Endothelial cell of umbilical vein (primary cell): ENCODE measurements around the gene DTL. TPM values are rescaled to one million over a fixed set of nuclear protein-coding genes. Genes with fewer than 3 reads are reported as not detected.

ENCODE experiments used
- BruUV-seq: library from RNA; stranded (reverse); fragments of 400-500 nt; replicated peaks from 2 replicates; lab custom pipeline; 2021; lab: Mats Ljungman, UMichigan
- CTCF ChIA-PET: fragments of 300-600, 350-600 bp; sonication (Branson Sonifier 250); formaldehyde crosslinking; loops from one replicate; lab custom pipeline; 2021; ENCODE audit warnings: antibody characterized with exemption, inconsistent platforms; lab: Charles Lee
- POLR2A ChIA-PET: fragments of 300-600, 350-600 bp; sonication (Branson Sonifier 250); formaldehyde crosslinking; loops from one replicate; lab custom pipeline; 2021; ENCODE audit warnings: antibody characterized with exemption, inconsistent platforms; lab: Charles Lee
- DNase-seq: peaks from one replicate; pipeline ENCODE4 v3.0.0-alpha.2; 2011; ENCODE audit warnings: low read depth, low spot score
- FAIRE-seq: peaks from 2 replicates; lab custom pipeline; 2011; peaks lifted over from hg19 to GRCh38; lab: Jason Lieb, UNC
- H2AFZ ChIP-seq: 2 replicates; pipeline ENCODE4 v1.6.0; 2012; ENCODE audit warnings: low read depth, low read length, control low read depth, inconsistent platforms
- H3K27ac ChIP-seq: 2 replicates; pipeline ENCODE4 v1.5.1; 2011; ENCODE audit warnings: low read depth, mild to moderate bottlenecking, control low read depth, low read length, moderate library complexity; ENCODE audit not compliant: insufficient read depth
- H3K27me3 ChIP-seq, 2 experiments: 2 replicates each; pipeline versions ENCODE4 v1.6.0 to v1.6.1; 2011; ENCODE audit warnings: low read length in 2 of 2, mixed read lengths in 1 of 2; ENCODE audit not compliant: control insufficient read depth in 2 of 2, insufficient read depth in 2 of 2
- H3K36me3 ChIP-seq, 2 experiments: 2 replicates in 1 of 2; 3 replicates in 1 of 2; pipeline ENCODE4 v1.5.1; 2011; ENCODE audit warnings: low read length in 2 of 2, mild to moderate bottlenecking in 1 of 2, moderate library complexity in 1 of 2; ENCODE audit not compliant: control insufficient read depth in 2 of 2, insufficient read depth in 2 of 2; ENCODE audit errors: extremely low read depth in 1 of 2
- H3K4me1 ChIP-seq: 3 replicates; pipeline ENCODE4 v1.5.1; 2011; ENCODE audit warnings: mild to moderate bottlenecking, low read length; ENCODE audit not compliant: control insufficient read depth, insufficient read depth; ENCODE audit errors: extremely low read depth
- H3K4me2 ChIP-seq: 2 replicates; pipeline ENCODE4 v1.6.1; 2011; ENCODE audit warnings: low read length, control low read depth, mixed read lengths; ENCODE audit not compliant: insufficient read depth
- H3K4me3 ChIP-seq, 3 experiments: fragments of 200-600 bp in 1 of 3; sonication (generic), shearing (Covaris generic) in 1 of 3; replicated peaks in 1 of 3; 2 replicates each; pipeline ENCODE4 v1.5.1; 2011 to 2016; ENCODE audit warnings: control low read depth in 3 of 3, low read length in 3 of 3, mild to moderate bottlenecking in 2 of 3, inconsistent platforms in 1 of 3, low read depth in 1 of 3, moderate library complexity in 1 of 3; ENCODE audit not compliant: insufficient read depth in 1 of 3
- H3K79me2 ChIP-seq: 2 replicates; pipeline ENCODE4 v1.6.0; 2012; ENCODE audit warnings: low read length, inconsistent platforms; ENCODE audit not compliant: control insufficient read depth, insufficient read depth
- H3K9ac ChIP-seq: replicated peaks from 2 replicates; pipeline ENCODE3; 2011; ENCODE audit warnings: low read length, control low read depth; ENCODE audit not compliant: insufficient read depth; ENCODE audit errors: extremely low read depth
- H3K9me1 ChIP-seq: replicated peaks from 3 replicates; pipeline ENCODE4 v1.6.0; 2011; ENCODE audit warnings: mild to moderate bottlenecking, low read length; ENCODE audit not compliant: control insufficient read depth, insufficient read depth; ENCODE audit errors: extremely low read depth
- H3K9me3 ChIP-seq: replicated peaks from 2 replicates; pipeline ENCODE4 v1.5.1; 2012; ENCODE audit warnings: low read length, inconsistent platforms; ENCODE audit not compliant: control insufficient read depth, insufficient read depth
- H4K20me1 ChIP-seq: replicated peaks from 2 replicates; pipeline ENCODE3; 2011; ENCODE audit warnings: mild to moderate bottlenecking, low read length; ENCODE audit not compliant: control insufficient read depth, insufficient read depth; ENCODE audit errors: extremely low read depth
- EZH2 ChIP-seq: IDR thresholded peaks from 2 replicates; pipeline ENCODE4 v1.6.1; 2012; ENCODE audit warnings: borderline replicate concordance, low read depth, mild to moderate bottlenecking, moderate library complexity, low read length, inconsistent platforms; ENCODE audit not compliant: severe bottlenecking
- FOS ChIP-seq: IDR thresholded peaks from 2 replicates; pipeline ENCODE4 v1.6.1; 2011; ENCODE audit warnings: mild to moderate bottlenecking, low read length, moderate library complexity, borderline replicate concordance; ENCODE audit not compliant: insufficient read depth
- GATA2 ChIP-seq: IDR thresholded peaks from 2 replicates; pipeline ENCODE4 v1.7.0; 2011; ENCODE audit warnings: low read depth, mild to moderate bottlenecking, moderate library complexity, mixed read lengths, low read length; ENCODE audit not compliant: insufficient read length, insufficient read depth
- JUN ChIP-seq: IDR thresholded peaks from 2 replicates; pipeline ENCODE4 v1.6.1; 2011; ENCODE audit warnings: borderline replicate concordance, low read depth; ENCODE audit not compliant: insufficient read length, insufficient read depth
- MYC ChIP-seq: IDR thresholded peaks from one replicate; pipeline ENCODE4 v1.6.1; 2011; ENCODE audit warnings: mild to moderate bottlenecking, low read depth, low read length
- POLR2A ChIP-seq: IDR thresholded peaks from 2 replicates; pipeline ENCODE4 v1.6.1; 2012; ENCODE audit warnings: low read depth, mild to moderate bottlenecking, control low read depth, low read length
- POLR2AphosphoS5 ChIP-seq: IDR thresholded peaks from 2 replicates; pipeline ENCODE4 v1.6.1; 2012; ENCODE audit warnings: low read depth, mild to moderate bottlenecking, control low read depth, low read length, moderate library complexity; ENCODE audit not compliant: insufficient read depth
- dilution Hi-C: fragments of 300-500 bp; cut with MboI; formaldehyde crosslinking; loops from one replicate; pipeline ENCODE4 v1.15.0; 2019; ENCODE audit warnings: low sequenced_read_pairs; ENCODE audit not compliant: extremely low pct_ligation_motif_present
- intact Hi-C: fragments of 100-400 bp; cut with micrococcal nuclease; formaldehyde crosslinking; loops from one replicate; pipeline ENCODE4 v1.10.0; 2022
- polyA plus RNA-seq, 4 experiments: library from polyadenylated mRNA; depleted of rRNA in 3 of 4; stranded (reverse) in 3 of 4; unstranded in 1 of 4; fragments of >200 nt; gene quantifications; 2 replicates each; pipeline versions ENCODE4 v1.2.1 to v1.2.3, GENCODE V29; 2011 to 2012; ENCODE audit warnings: missing spikeins in 1 of 4
- total RNA-seq: library from RNA; stranded (reverse); gene quantifications from 2 replicates; pipeline ENCODE4 v1.2.3, GENCODE V29; 2021
- TF ChIP-seq, protein P1 (sequence below), 2 donors: IDR thresholded peaks; 1 replicate in 1 of 2; 2 replicates in 1 of 2; pipeline ENCODE4 v1.5.1; 2011; ENCODE audit warnings: low read length in 2 of 2, mild to moderate bottlenecking in 2 of 2, moderate library complexity in 2 of 2, control low read depth in 1 of 2, inconsistent platforms in 1 of 2, low read depth in 1 of 2; ENCODE audit not compliant: insufficient read depth in 1 of 2; ENCODE audit errors: extremely low read depth in 1 of 2
- TF ChIP-seq, protein P2 (sequence below): IDR thresholded peaks from 2 replicates; pipeline ENCODE4 v1.6.1; 2011; ENCODE audit not compliant: insufficient read depth, insufficient read length

Gene DTL
- total and polyA plus RNA-seq, 2 donors (not counting 3 experiments of a cell fraction or from before 2014, with no cell fraction given): 11.2 to 26.5 TPM

DNA sequence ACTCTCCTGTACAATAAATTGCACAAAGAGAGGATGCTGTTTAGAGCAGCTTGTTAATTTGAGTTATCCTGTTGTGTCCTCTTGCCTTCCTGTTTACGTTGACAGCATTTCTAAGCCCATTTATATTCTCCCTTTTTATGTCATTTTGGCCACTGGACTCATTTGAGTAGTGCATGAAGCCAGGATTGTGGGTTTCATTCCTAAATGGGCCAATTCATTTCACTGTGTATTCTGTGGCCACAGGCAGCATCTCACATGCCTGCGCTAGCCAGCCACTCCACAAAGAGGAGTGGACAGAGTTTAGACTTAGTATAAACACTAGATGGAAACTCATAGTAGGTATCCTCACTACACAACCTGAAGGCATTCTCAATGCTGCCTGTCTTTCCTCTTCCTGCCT is 73.4 kb downstream of the DTL start:
- no peak overlapping the region for H3K27ac ChIP-seq
- no peaks in the 10 kb centered on the region for H3K9me3 ChIP-seq
- H3K9me1 ChIP-seq: no peaks in the 10 kb centered on the region
- H3K9ac ChIP-seq: no peak overlapping the region
- peaks cover 3% of the 10 kb centered on the region for H3K4me1 ChIP-seq
- H4K20me1 ChIP-seq: no peaks in the 10 kb centered on the region
- no peaks in the 10 kb centered on the region for H3K27me3 ChIP-seq
- no peaks in the 10 kb centered on the region for H3K79me2 ChIP-seq
- FAIRE-seq (no peak), DNase-seq (no peak)
- ChIA-PET CTCF (no interaction called here), POLR2A (no interaction called here)
- no peak overlapping the region for H2AFZ ChIP-seq
- no TSS peak for BruUV-seq
- TF ChIP-seq, protein P1, sequence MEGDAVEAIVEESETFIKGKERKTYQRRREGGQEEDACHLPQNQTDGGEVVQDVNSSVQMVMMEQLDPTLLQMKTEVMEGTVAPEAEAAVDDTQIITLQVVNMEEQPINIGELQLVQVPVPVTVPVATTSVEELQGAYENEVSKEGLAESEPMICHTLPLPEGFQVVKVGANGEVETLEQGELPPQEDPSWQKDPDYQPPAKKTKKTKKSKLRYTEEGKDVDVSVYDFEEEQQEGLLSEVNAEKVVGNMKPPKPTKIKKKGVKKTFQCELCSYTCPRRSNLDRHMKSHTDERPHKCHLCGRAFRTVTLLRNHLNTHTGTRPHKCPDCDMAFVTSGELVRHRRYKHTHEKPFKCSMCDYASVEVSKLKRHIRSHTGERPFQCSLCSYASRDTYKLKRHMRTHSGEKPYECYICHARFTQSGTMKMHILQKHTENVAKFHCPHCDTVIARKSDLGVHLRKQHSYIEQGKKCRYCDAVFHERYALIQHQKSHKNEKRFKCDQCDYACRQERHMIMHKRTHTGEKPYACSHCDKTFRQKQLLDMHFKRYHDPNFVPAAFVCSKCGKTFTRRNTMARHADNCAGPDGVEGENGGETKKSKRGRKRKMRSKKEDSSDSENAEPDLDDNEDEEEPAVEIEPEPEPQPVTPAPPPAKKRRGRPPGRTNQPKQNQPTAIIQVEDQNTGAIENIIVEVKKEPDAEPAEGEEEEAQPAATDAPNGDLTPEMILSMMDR (IDR thresholded peaks at IDR 0.05; ENCODE audit: extremely low read depth in 1 of 2, insufficient read depth in 1 of 2, low read depth in 1 of 2, low read length in 2 of 2): no peak
- TF ChIP-seq GATA2 (no peak), MYC (no peak), FOS (no peak), POLR2AphosphoS5 (no peak), POLR2A (no peak), EZH2 (no peak), JUN (no peak)
- TF ChIP-seq, protein P2, sequence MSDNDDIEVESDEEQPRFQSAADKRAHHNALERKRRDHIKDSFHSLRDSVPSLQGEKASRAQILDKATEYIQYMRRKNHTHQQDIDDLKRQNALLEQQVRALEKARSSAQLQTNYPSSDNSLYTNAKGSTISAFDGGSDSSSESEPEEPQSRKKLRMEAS: no peak
- H3K36me3 ChIP-seq: no peaks in the 10 kb centered on the region
- no peak overlapping the region for H3K4me3 ChIP-seq
- H3K4me2 ChIP-seq: no peak overlapping the region
- intact Hi-C loops (no loop called here), dilution Hi-C loops (no loop called here)
